Measurements from ENCODE around the gene CAMK1. TPM values are rescaled to one million over a fixed set of nuclear protein-coding genes. Genes with fewer than 3 reads are reported as not detected.

The CAMK1 gene
- total RNA-seq, 1 experiment from 2014 or later: 19.7 TPM

- ATAC-seq: peak; percentile 98
- peaks cover 3% of the 10 kb centered on the region; the same call in 1 of the 2 replicates for H3K27me3 ChIP-seq (ENCODE audit: insufficient read depth, low read length)
- no peak overlapping the region for H3K9ac ChIP-seq (ENCODE audit: low read length)
- CTCF ChIA-PET: interaction anchor here (0.6 to 2.2 kb wide), 12 partner anchors 11 to 359 kb away, joined by 3 to 13 read pairs (median 4); partner anchors contain the start of genes ARPC4, OGG1, TADA3 and TTLL3
- H3K9me3 ChIP-seq (ENCODE audit: control insufficient read depth in 1 of 2, insufficient read depth in 1 of 2, low read depth in 1 of 2, low read length in 2 of 2): no peaks in the 10 kb centered on the region
- H3K9me2 ChIP-seq (ENCODE audit: insufficient read depth): no peaks in the 10 kb centered on the region
- peak; percentile 81 for DNase-seq (ENCODE audit: low read depth, low spot score)
- H3K4me3 ChIP-seq (replicated peaks in 1 of 2; ENCODE audit: low read depth in 1 of 2, low read length in 2 of 2): no peak overlapping the region
- peak overlapping the region; percentile 36; the same call in 1 of the 2 replicates for H3K4me2 ChIP-seq (ENCODE audit: low read length)
- intact Hi-C loops (cut with micrococcal nuclease): loop anchor here (5.0 kb wide), 3 partner anchors 216 to 511 kb away; partner anchors contain the start of gene CRELD1
- no peaks in the 10 kb centered on the region for H4K20me1 ChIP-seq (ENCODE audit: insufficient read depth)
- H3K4me1 ChIP-seq (ENCODE audit: control insufficient read depth in 1 of 2, insufficient read depth in 2 of 2, low read length in 2 of 2): peaks cover 10 to 14% of the 10 kb centered on the region in 2 experiments
- peak overlapping the region; percentile 9; the same call in 1 of the 2 replicates for H3K27ac ChIP-seq (ENCODE audit: low read depth, low read length)
- POLR2A ChIA-PET: interaction anchor here (1.0 kb wide), 1 partner anchor 15 kb away, joined by 5 read pairs; the partner anchor contains the start of gene BRPF1
- RAD21 ChIA-PET (ENCODE audit: low non-redundant PET in 1 of 2, low total read pairs in 2 of 2, uncharacterized antibody in 2 of 2, unreplicated experiment in 2 of 2): interaction anchor here (0.8 to 1.2 kb wide), 3 partner anchors 16 to 231 kb away, joined by 3 to 4 read pairs (median 4); partner anchors contain the start of genes BRPF1 (in 1 of the 2) and OGG1 (in 1 of the 2)
- no peaks in the 10 kb centered on the region for H3K79me2 ChIP-seq (ENCODE audit: insufficient read depth, low read length)
- H3K36me3 ChIP-seq (ENCODE audit: control insufficient read depth in 1 of 2, insufficient read depth in 2 of 2, low read length in 2 of 2): no peaks in the 10 kb centered on the region
- no TSS peak for BruUV-seq (replicated peaks)
- peak overlapping the region; percentile 25 for H2AFZ ChIP-seq (ENCODE audit: low read depth, low read length, poor library complexity, severe bottlenecking)
- peak; percentile 89 to 94 (median 94) for TF ChIP-seq CTCF (IDR thresholded peaks at IDR 0.05 in 2 of 3, conservative IDR thresholded peaks at IDR 0.05 in 1 of 3; ENCODE audit: borderline replicate concordance in 1 of 3, insufficient read depth in 1 of 3, low read depth in 2 of 3, low read length in 2 of 3)
- TF ChIP-seq EGR1 (IDR thresholded peaks at IDR 0.05; ENCODE audit: low read depth): no peak
- TF ChIP-seq JUND (IDR thresholded peaks at IDR 0.05): peak; percentile 75
- no peak for TF ChIP-seq SIN3A (IDR thresholded peaks at IDR 0.05; ENCODE audit: low read depth)
- no peak for TF ChIP-seq POLR2A (IDR thresholded peaks at IDR 0.05; ENCODE audit: borderline replicate concordance, extremely low read depth, insufficient read depth, insufficient read length)
- no peak for TF ChIP-seq REST (IDR thresholded peaks at IDR 0.05; ENCODE audit: low read depth)
- TF ChIP-seq YY1 (IDR thresholded peaks at IDR 0.05; ENCODE audit: extremely low read depth, insufficient replicate concordance, low read depth, low read length): no peak
- TF ChIP-seq, protein P1, sequence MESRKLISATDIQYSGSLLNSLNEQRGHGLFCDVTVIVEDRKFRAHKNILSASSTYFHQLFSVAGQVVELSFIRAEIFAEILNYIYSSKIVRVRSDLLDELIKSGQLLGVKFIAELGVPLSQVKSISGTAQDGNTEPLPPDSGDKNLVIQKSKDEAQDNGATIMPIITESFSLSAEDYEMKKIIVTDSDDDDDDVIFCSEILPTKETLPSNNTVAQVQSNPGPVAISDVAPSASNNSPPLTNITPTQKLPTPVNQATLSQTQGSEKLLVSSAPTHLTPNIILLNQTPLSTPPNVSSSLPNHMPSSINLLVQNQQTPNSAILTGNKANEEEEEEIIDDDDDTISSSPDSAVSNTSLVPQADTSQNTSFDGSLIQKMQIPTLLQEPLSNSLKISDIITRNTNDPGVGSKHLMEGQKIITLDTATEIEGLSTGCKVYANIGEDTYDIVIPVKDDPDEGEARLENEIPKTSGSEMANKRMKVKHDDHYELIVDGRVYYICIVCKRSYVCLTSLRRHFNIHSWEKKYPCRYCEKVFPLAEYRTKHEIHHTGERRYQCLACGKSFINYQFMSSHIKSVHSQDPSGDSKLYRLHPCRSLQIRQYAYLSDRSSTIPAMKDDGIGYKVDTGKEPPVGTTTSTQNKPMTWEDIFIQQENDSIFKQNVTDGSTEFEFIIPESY (IDR thresholded peaks at IDR 0.05; ENCODE audit: extremely low read depth, insufficient replicate concordance, low read length): no peak
- TF ChIP-seq RAD21 (IDR thresholded peaks at IDR 0.05; ENCODE audit: low read depth): peak; percentile 99
- TF ChIP-seq CEBPB (IDR thresholded peaks at IDR 0.05; ENCODE audit: low read depth): peak; percentile 86
- TF ChIP-seq TCF7L2 (IDR thresholded peaks at IDR 0.05; ENCODE audit: borderline replicate concordance, extremely low read depth, insufficient read depth, insufficient read length): no peak
- TF ChIP-seq, protein P2, sequence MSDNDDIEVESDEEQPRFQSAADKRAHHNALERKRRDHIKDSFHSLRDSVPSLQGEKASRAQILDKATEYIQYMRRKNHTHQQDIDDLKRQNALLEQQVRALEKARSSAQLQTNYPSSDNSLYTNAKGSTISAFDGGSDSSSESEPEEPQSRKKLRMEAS (IDR thresholded peaks at IDR 0.05): peak; percentile 68
- TF ChIP-seq EZH2 (IDR thresholded peaks at IDR 0.05): no peak
- TF ChIP-seq SP1 (IDR thresholded peaks at IDR 0.05; ENCODE audit: low read depth): peak; percentile 39
- TF ChIP-seq EZH2phosphoT487 (IDR thresholded peaks at IDR 0.05; ENCODE audit: borderline replicate concordance): no peak
- TF ChIP-seq ZNF274 (IDR thresholded peaks at IDR 0.05; ENCODE audit: low read depth, low read length): no peak
- peak; percentile 76; the same call in 1 of the 2 replicates for TF ChIP-seq CBX3 (IDR thresholded peaks at IDR 0.05; ENCODE audit: low read depth)
- TF ChIP-seq, protein P3, sequence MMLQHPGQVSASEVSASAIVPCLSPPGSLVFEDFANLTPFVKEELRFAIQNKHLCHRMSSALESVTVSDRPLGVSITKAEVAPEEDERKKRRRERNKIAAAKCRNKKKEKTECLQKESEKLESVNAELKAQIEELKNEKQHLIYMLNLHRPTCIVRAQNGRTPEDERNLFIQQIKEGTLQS (IDR thresholded peaks at IDR 0.05): no peak
Measured at GRCh38 chr3:9715764-9716437, 53.8 kb downstream of the CAMK1 start.
